WTC11 (cell line): ENCODE measurements around the gene TPK1. TPM values are rescaled to one million over a fixed set of nuclear protein-coding genes. Genes with fewer than 3 reads are reported as not detected.

Source experiments
- ATAC-seq: fragments of 200-7000 bp; cut with Tn5 transposase; 2 replicates; pipeline ENCODE4 v1.10.0; 2021; ENCODE audit warnings: mild to moderate bottlenecking, moderate library complexity
- CTCF ChIA-PET: fragments of 300-600 bp; sonication (Branson Sonifier 250); formaldehyde crosslinking; loops from one replicate; lab custom pipeline; 2021; ENCODE audit warnings: antibody characterized with exemption; lab: Charles Lee
- POLR2A ChIA-PET: fragments of 350-600 bp; sonication (Branson Sonifier 250); formaldehyde crosslinking; loops from one replicate; lab custom pipeline; 2021; ENCODE audit warnings: antibody characterized with exemption; lab: Charles Lee
- DNase-seq: peaks from one replicate; pipeline ENCODE4 v3.0.0; 2021; ENCODE audit warnings: low spot score
- H3K27ac Mint-ChIP-seq: 2 replicates; pipeline ENCODE4 v1.8.0; 2021; ENCODE audit warnings: mixed read lengths
- H3K27me3 Mint-ChIP-seq: 2 replicates; pipeline ENCODE4 v1.8.0; 2021; ENCODE audit warnings: low read depth, mild to moderate bottlenecking, moderate library complexity, mixed read lengths
- H3K36me3 Mint-ChIP-seq: 2 replicates; pipeline ENCODE4 v1.8.0; 2021; ENCODE audit warnings: mixed read lengths
- H3K4me1 Mint-ChIP-seq: 2 replicates; pipeline ENCODE4 v1.8.0; 2022; ENCODE audit warnings: mixed read lengths
- H3K4me3 Mint-ChIP-seq: 2 replicates; pipeline ENCODE4 v1.8.0; 2021; ENCODE audit warnings: mild to moderate bottlenecking, moderate library complexity, mixed read lengths
- H3K9me3 Mint-ChIP-seq: 2 replicates; pipeline ENCODE4 v1.8.0; 2021; ENCODE audit warnings: mixed read lengths
- ATF1 ChIP-seq: sonication (generic); formaldehyde crosslinking; IDR thresholded peaks from 2 replicates; pipeline ENCODE4 v1.8.1; 2023; ENCODE audit warnings: mild to moderate bottlenecking, moderate library complexity, missing genetic modification reagents
- ATF2 ChIP-seq: sonication (generic); formaldehyde crosslinking; IDR thresholded peaks from 2 replicates; pipeline ENCODE4 v1.8.1; 2022; ENCODE audit warnings: low read depth, missing genetic modification reagents, borderline replicate concordance
- CREM ChIP-seq: sonication (generic); formaldehyde crosslinking; IDR thresholded peaks from 2 replicates; pipeline ENCODE4 v1.8.1; 2022; ENCODE audit warnings: mild to moderate bottlenecking, missing genetic modification reagents, moderate library complexity
- E2F1 ChIP-seq: sonication (generic); formaldehyde crosslinking; IDR thresholded peaks from 2 replicates; pipeline ENCODE4 v1.8.0; 2022; ENCODE audit warnings: mild to moderate bottlenecking, missing genetic modification reagents
- E2F4 ChIP-seq: sonication (generic); formaldehyde crosslinking; IDR thresholded peaks from 2 replicates; pipeline ENCODE4 v1.8.1; 2022; ENCODE audit warnings: low read depth, mild to moderate bottlenecking, moderate library complexity, missing genetic modification reagents, borderline replicate concordance
- E2F5 ChIP-seq: sonication (generic); formaldehyde crosslinking; IDR thresholded peaks from 2 replicates; pipeline ENCODE4 v1.8.1; 2022; ENCODE audit warnings: mild to moderate bottlenecking, moderate library complexity, missing genetic modification reagents
- GTF2I ChIP-seq: fragments of 250-450 bp; sonication (Bioruptor Pico); conservative IDR thresholded peaks from 2 replicates; pipeline ENCODE4 v1.4.0; 2021; ENCODE audit warnings: mild to moderate bottlenecking
- HMGA2 ChIP-seq: fragments of 250-450 bp; sonication (Bioruptor Pico); IDR thresholded peaks from 2 replicates; pipeline ENCODE4 v1.4.0; 2021; ENCODE audit warnings: mild to moderate bottlenecking, moderate library complexity
- IRF1 ChIP-seq: sonication (generic); formaldehyde crosslinking; IDR thresholded peaks from 2 replicates; pipeline ENCODE4 v1.8.0; 2023; ENCODE audit warnings: missing genetic modification reagents
- KAT7 ChIP-seq: sonication (generic); formaldehyde crosslinking; IDR thresholded peaks from 2 replicates; pipeline ENCODE4 v1.8.1; 2023; ENCODE audit warnings: missing genetic modification reagents, mild to moderate bottlenecking, borderline replicate concordance
- MAX ChIP-seq: sonication (generic); formaldehyde crosslinking; IDR thresholded peaks from 2 replicates; pipeline ENCODE4 v1.8.0; 2022; ENCODE audit warnings: mild to moderate bottlenecking, missing genetic modification reagents
- MXD4 ChIP-seq: fragments of 250-450 bp; sonication (Bioruptor Pico); IDR thresholded peaks from 2 replicates; pipeline ENCODE4 v1.8.0; 2021; ENCODE audit warnings: mild to moderate bottlenecking, moderate library complexity, borderline replicate concordance
- NFYB ChIP-seq: sonication (generic); formaldehyde crosslinking; conservative IDR thresholded peaks from 2 replicates; pipeline ENCODE4 v1.8.0; 2022; ENCODE audit warnings: low read depth, missing genetic modification reagents
- RELA ChIP-seq: sonication (generic); formaldehyde crosslinking; IDR thresholded peaks from 2 replicates; pipeline ENCODE4 v1.8.1; 2022; ENCODE audit warnings: missing genetic modification reagents, mild to moderate bottlenecking, borderline replicate concordance
- SOX15 ChIP-seq: fragments of 250-450 bp; sonication (Bioruptor Pico); IDR thresholded peaks from 2 replicates; pipeline ENCODE4 v1.9.0; 2021; ENCODE audit warnings: mild to moderate bottlenecking
- STAT6 ChIP-seq: sonication (generic); formaldehyde crosslinking; conservative IDR thresholded peaks from 2 replicates; pipeline ENCODE4 v1.8.1; 2023; ENCODE audit warnings: mild to moderate bottlenecking, low read depth, missing genetic modification reagents, moderate library complexity
- TEAD4 ChIP-seq: sonication (generic); formaldehyde crosslinking; IDR thresholded peaks from 2 replicates; pipeline ENCODE4 v1.8.0; 2022; ENCODE audit warnings: mild to moderate bottlenecking, missing genetic modification reagents
- USF2 ChIP-seq: sonication (generic); formaldehyde crosslinking; IDR thresholded peaks from 2 replicates; pipeline ENCODE4 v1.8.1; 2023; ENCODE audit warnings: mild to moderate bottlenecking, missing genetic modification reagents, moderate library complexity
- ZBTB21 ChIP-seq: sonication (generic); formaldehyde crosslinking; IDR thresholded peaks from 2 replicates; pipeline ENCODE4 v1.8.1; 2023; ENCODE audit warnings: mild to moderate bottlenecking, missing genetic modification reagents, borderline replicate concordance
- ZBTB43 ChIP-seq: sonication (generic); formaldehyde crosslinking; IDR thresholded peaks from 2 replicates; pipeline ENCODE4 v1.8.1; 2023; ENCODE audit warnings: mild to moderate bottlenecking, missing genetic modification reagents
- ZMAT4 ChIP-seq: fragments of 250-450 bp; sonication (Bioruptor Pico); IDR thresholded peaks from 2 replicates; pipeline ENCODE4 v1.9.0; 2021; ENCODE audit warnings: mild to moderate bottlenecking
- ZNF121 ChIP-seq: sonication (generic); formaldehyde crosslinking; IDR thresholded peaks from 2 replicates; pipeline ENCODE4 v1.8.0; 2023; ENCODE audit warnings: missing genetic modification reagents
- ZNF263 ChIP-seq: sonication (generic); formaldehyde crosslinking; IDR thresholded peaks from 2 replicates; pipeline ENCODE4 v1.8.1; 2022; ENCODE audit warnings: low read depth, mild to moderate bottlenecking, moderate library complexity, missing genetic modification reagents
- ZNF396 ChIP-seq: fragments of 250-450 bp; sonication (Bioruptor Pico); IDR thresholded peaks from 2 replicates; pipeline ENCODE4 v1.8.0; 2021; ENCODE audit warnings: mild to moderate bottlenecking, moderate library complexity, borderline replicate concordance
- total RNA-seq: library from RNA; stranded (reverse); gene quantifications from 3 replicates; pipeline ENCODE4 v1.2.3, GENCODE V29; 2021

TPK1 gene
- total RNA-seq, 1 experiment from 2014 or later, result 2.7 TPM

GRCh38 chr7:144835652-144836544 lies at the start of gene TPK1 (continued):
- peak; percentile 79; the same call in 1 of the 2 replicates for TF ChIP-seq E2F1 (CRISPR knock-in tag)
- TF ChIP-seq ATF2 (CRISPR knock-in tag), result no peak
- TF ChIP-seq TEAD4, result no peak
- TF ChIP-seq GTF2I (CRISPR knock-in tag), result no peak
- TF ChIP-seq E2F5 (CRISPR knock-in tag), result peak; percentile 78
- no peak for TF ChIP-seq HMGA2
- TF ChIP-seq MAX, result peak; percentile 93
- no peak for TF ChIP-seq ZNF263 (CRISPR knock-in tag)
- no peak for TF ChIP-seq SOX15 (CRISPR knock-in tag)
- no peak for TF ChIP-seq RELA (CRISPR knock-in tag)
- TF ChIP-seq CREM (CRISPR knock-in tag), result 0 out of 2 replicates have a peak, but pooled peaks have one; percentile 55
- TF ChIP-seq ZMAT4 (CRISPR knock-in tag), result no peak
- TF ChIP-seq KAT7 (CRISPR knock-in tag), result 0 out of 2 replicates have a peak, but pooled peaks have one; percentile 86
- TF ChIP-seq NFYB (CRISPR knock-in tag), result no peak
- TF ChIP-seq ZBTB21 (CRISPR knock-in tag), result no peak
- TF ChIP-seq IRF1, result no peak
- no peak for TF ChIP-seq MXD4
- no peak for TF ChIP-seq ZNF121 (CRISPR knock-in tag)

- no peak for DNase-seq
- Mint-ChIP-seq H3K4me3 (no peak overlapping the region), H3K27me3 (no peaks in the 10 kb centered on the region), H3K4me1 (peaks cover 18% of the 10 kb centered on the region), H3K36me3 (no peaks in the 10 kb centered on the region), H3K27ac (peak overlapping the region; percentile 71), H3K9me3 (no peaks in the 10 kb centered on the region)
- ATAC-seq, result peak; percentile 79
- ChIA-PET CTCF (no interaction called here), POLR2A (no interaction called here)
- TF ChIP-seq ZNF396 (no peak), E2F4 (no peak), ZBTB43 (CRISPR knock-in tag) (no peak), GTF2I (CRISPR knock-in tag) (no peak), ATF1 (CRISPR knock-in tag) (no peak), SOX15 (CRISPR knock-in tag) (no peak), STAT6 (CRISPR knock-in tag) (no peak), USF2 (CRISPR knock-in tag) (no peak), MAX (no peak)
These were observed 49.6 kb upstream of the TPK1 start for GRCh38 chr7:144885478-144885877.
